Measurements from ENCODE around the gene LRRC10B.
A peak's percentile ranks its signal among the peaks of the same experiment; 100 is the strongest.

Gene LRRC10B

DNA sequence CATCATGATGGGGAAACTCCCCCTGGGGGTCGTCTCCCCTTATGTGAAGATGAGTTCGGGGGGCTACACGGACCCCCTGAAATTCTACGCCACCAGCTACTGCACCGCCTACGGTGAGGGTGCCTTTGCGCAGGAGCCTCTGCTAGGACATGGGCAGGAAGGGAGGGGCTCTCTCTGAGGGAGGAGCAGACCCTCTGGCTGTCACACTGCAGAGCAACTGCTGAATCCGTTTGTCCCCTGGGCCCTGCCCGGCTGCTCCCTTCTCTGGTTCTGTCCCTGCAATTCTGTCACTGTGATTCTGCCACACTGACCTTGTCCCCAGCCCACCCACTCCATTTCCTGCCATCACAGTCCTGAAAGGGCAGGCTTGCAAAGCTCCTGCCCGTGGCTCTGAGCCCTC, 26.7 kb upstream of the LRRC10B start:
- DNase-seq, result no peak
- Histone ChIP-seq H3K14ac (ENCODE audit: low read length) (no peak overlapping the region), H4K12ac (ENCODE audit: low read depth, low read length) (no peak overlapping the region), H2BK12ac (ENCODE audit: low read length) (no peak overlapping the region), H4K8ac (ENCODE audit: low read depth, low read length) (no peak overlapping the region), H3K9me3 (ENCODE audit: insufficient read depth, low read depth, low read length) (peaks cover 2% of the 10 kb centered on the region), H2BK120ac (ENCODE audit: insufficient read depth, low read length, poor library complexity) (no peak overlapping the region), H4K91ac (ENCODE audit: low read depth, low read length) (no peak overlapping the region), H3K23ac (ENCODE audit: low read length) (no peak overlapping the region), H3K4me3 (ENCODE audit: low read depth, low read length) (no peak overlapping the region), H3K27me3 (ENCODE audit: insufficient read depth, low read length) (no peaks in the 10 kb centered on the region), H3K36me3 (ENCODE audit: control insufficient read depth in 1 of 2, insufficient read depth in 2 of 2, low read length in 2 of 2) (no peaks in the 10 kb centered on the region), H3K79me2 (ENCODE audit: control insufficient read depth, insufficient read depth, low read length, poor library complexity) (no peaks in the 10 kb centered on the region), H3K79me1 (ENCODE audit: low read length) (no peaks in the 10 kb centered on the region), H2AK5ac (ENCODE audit: low read length) (peak overlapping the region; percentile 0), H3K9ac (ENCODE audit: low read length) (no peak overlapping the region), H3K4ac (ENCODE audit: low read depth, low read length) (no peak overlapping the region), H3K18ac (ENCODE audit: low read length) (no peak overlapping the region), H2BK5ac (ENCODE audit: low read depth, low read length, poor library complexity) (no peak overlapping the region), H3K27ac (ENCODE audit: low read depth, low read length) (no peak overlapping the region), H3K4me1 (ENCODE audit: control insufficient read depth in 1 of 2, insufficient read depth in 2 of 2, low read length in 2 of 2) (peaks cover 8 to 13% of the 10 kb centered on the region in 2 experiments), H3K4me2 (ENCODE audit: low read length) (no peak overlapping the region), H2AFZ (ENCODE audit: insufficient read depth, low read length, poor library complexity) (no peak overlapping the region)
- no CpG with 5 or more reads among the region's 10 CpGs for WGBS (ENCODE audit: extremely low coverage, insufficient coverage, insufficient read length)

DNA sequence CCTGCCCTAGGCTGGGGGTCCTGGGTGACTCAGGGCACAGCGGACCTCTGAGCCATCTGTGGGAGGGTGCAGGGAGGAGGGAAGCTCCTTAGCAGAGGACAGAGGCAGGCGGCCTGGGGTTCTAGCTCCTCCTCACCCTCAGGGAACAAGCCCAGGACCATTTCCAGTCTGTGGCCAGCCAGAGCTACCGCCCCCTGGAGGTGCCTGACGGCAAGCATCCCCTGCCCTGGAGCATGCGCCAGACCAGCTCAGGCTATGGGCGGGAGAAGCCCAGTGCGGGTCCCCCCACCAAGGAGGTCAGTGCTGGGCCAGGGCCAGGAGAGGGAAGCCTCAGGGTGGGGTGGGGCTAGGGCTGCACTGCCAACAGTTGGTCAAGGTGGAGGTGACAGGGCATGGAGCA, 26.0 kb upstream of the LRRC10B start:
- Histone ChIP-seq H3K27ac (ENCODE audit: low read depth, low read length) (no peak overlapping the region), H3K23ac (ENCODE audit: low read length) (no peak overlapping the region), H3K4me1 (ENCODE audit: control insufficient read depth in 1 of 2, insufficient read depth in 2 of 2, low read length in 2 of 2) (peaks cover 8 to 12% of the 10 kb centered on the region in 2 experiments), H3K79me1 (ENCODE audit: low read length) (no peaks in the 10 kb centered on the region), H3K4me3 (ENCODE audit: low read depth, low read length) (no peak overlapping the region), H4K91ac (ENCODE audit: low read depth, low read length) (no peak overlapping the region), H3K36me3 (ENCODE audit: control insufficient read depth in 1 of 2, insufficient read depth in 2 of 2, low read length in 2 of 2) (no peaks in the 10 kb centered on the region), H2BK120ac (ENCODE audit: insufficient read depth, low read length, poor library complexity) (no peak overlapping the region), H2AK5ac (ENCODE audit: low read length) (no peak overlapping the region), H3K4ac (ENCODE audit: low read depth, low read length) (no peak overlapping the region), H2AFZ (ENCODE audit: insufficient read depth, low read length, poor library complexity) (no peak overlapping the region), H3K9me3 (ENCODE audit: insufficient read depth, low read depth, low read length) (peaks cover 2% of the 10 kb centered on the region), H3K27me3 (ENCODE audit: insufficient read depth, low read length) (no peaks in the 10 kb centered on the region), H3K18ac (ENCODE audit: low read length) (no peak overlapping the region), H3K79me2 (ENCODE audit: control insufficient read depth, insufficient read depth, low read length, poor library complexity) (no peaks in the 10 kb centered on the region), H2BK5ac (ENCODE audit: low read depth, low read length, poor library complexity) (no peak overlapping the region), H4K12ac (ENCODE audit: low read depth, low read length) (no peak overlapping the region), H3K14ac (ENCODE audit: low read length) (no peak overlapping the region), H2BK12ac (ENCODE audit: low read length) (no peak overlapping the region), H4K8ac (ENCODE audit: low read depth, low read length) (no peak overlapping the region), H3K4me2 (ENCODE audit: low read length) (no peak overlapping the region), H3K9ac (ENCODE audit: low read length) (no peak overlapping the region)
- WGBS (ENCODE audit: extremely low coverage, insufficient coverage, insufficient read length), result no CpG with 5 or more reads among the region's 7 CpGs
- peak; percentile 33 to 36 for DNase-seq

DNA sequence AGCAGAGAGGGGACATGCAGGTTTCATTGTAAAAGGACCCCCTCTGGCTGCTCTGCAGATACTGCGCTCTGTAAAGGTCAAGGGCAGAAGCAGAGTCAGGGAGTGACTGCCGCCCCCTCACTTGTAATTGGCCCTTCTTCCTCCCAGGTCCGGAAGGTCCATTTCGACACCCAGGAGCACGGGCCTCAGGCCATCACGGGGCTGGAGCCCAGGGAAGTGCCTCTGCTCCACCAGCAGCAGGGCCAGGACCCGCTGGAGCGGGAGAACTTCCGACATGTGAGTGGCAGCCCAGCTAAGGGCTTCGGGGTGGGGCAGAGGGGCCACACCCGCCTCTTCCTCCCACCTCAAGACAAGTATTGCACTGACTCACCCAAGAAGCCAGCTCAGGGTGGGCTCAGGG, 24.0 kb upstream of the LRRC10B start:
- Histone ChIP-seq H2AK5ac (ENCODE audit: low read length) (no peak overlapping the region), H3K4ac (ENCODE audit: low read depth, low read length) (no peak overlapping the region), H3K4me3 (ENCODE audit: low read depth, low read length) (no peak overlapping the region), H3K9me3 (ENCODE audit: insufficient read depth, low read depth, low read length) (peaks cover 2% of the 10 kb centered on the region), H3K9ac (ENCODE audit: low read length) (no peak overlapping the region), H2BK120ac (ENCODE audit: insufficient read depth, low read length, poor library complexity) (no peak overlapping the region), H3K36me3 (ENCODE audit: control insufficient read depth in 1 of 2, insufficient read depth in 2 of 2, low read length in 2 of 2) (no peaks in the 10 kb centered on the region), H3K4me2 (ENCODE audit: low read length) (no peak overlapping the region), H4K12ac (ENCODE audit: low read depth, low read length) (no peak overlapping the region), H2BK5ac (ENCODE audit: low read depth, low read length, poor library complexity) (no peak overlapping the region), H3K79me2 (ENCODE audit: control insufficient read depth, insufficient read depth, low read length, poor library complexity) (no peaks in the 10 kb centered on the region), H3K27ac (ENCODE audit: low read depth, low read length) (no peak overlapping the region), H3K18ac (ENCODE audit: low read length) (no peak overlapping the region), H4K91ac (ENCODE audit: low read depth, low read length) (no peak overlapping the region), H2AFZ (ENCODE audit: insufficient read depth, low read length, poor library complexity) (no peak overlapping the region), H3K79me1 (ENCODE audit: low read length) (peaks cover 10% of the 10 kb centered on the region), H4K8ac (ENCODE audit: low read depth, low read length) (no peak overlapping the region), H3K4me1 (ENCODE audit: control insufficient read depth in 1 of 2, insufficient read depth in 2 of 2, low read length in 2 of 2) (peaks cover 18 to 20% of the 10 kb centered on the region in 2 experiments), H3K23ac (ENCODE audit: low read length) (no peak overlapping the region), H3K27me3 (ENCODE audit: insufficient read depth, low read length) (no peaks in the 10 kb centered on the region), H3K14ac (ENCODE audit: low read length) (no peak overlapping the region), H2BK12ac (ENCODE audit: low read length) (no peak overlapping the region)
- no CpG with 5 or more reads among the region's 11 CpGs for WGBS (ENCODE audit: extremely low coverage, insufficient coverage, insufficient read length)
- DNase-seq, result peak in 1 of 2 donors; percentile 22

DNA sequence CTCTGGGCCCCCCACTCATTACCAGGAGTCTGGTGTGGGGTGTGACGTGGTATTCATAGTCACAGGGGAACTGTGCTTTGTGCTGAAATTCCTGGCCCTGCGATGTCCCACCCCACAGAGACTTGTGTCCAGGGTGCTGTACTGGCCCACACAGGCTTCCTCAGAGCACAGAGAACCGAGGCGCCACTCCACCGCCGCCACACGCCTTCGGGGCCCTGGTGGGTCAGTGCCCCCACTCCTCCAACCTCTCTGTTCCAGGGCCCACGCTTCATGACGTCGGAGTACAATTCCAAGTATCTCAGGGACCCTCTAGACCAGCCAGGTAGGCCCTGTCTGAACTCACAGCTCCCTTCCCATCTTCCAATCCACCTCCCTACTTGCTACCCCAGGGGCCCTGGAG, 23.5 kb upstream of the LRRC10B start:
- Histone ChIP-seq H3K4me2 (ENCODE audit: low read length) (no peak overlapping the region), H3K9me3 (ENCODE audit: insufficient read depth, low read depth, low read length) (peaks cover 2% of the 10 kb centered on the region), H3K4me3 (ENCODE audit: low read depth, low read length) (no peak overlapping the region), H3K27ac (ENCODE audit: low read depth, low read length) (no peak overlapping the region), H3K79me1 (ENCODE audit: low read length) (peaks cover 12% of the 10 kb centered on the region), H4K12ac (ENCODE audit: low read depth, low read length) (no peak overlapping the region), H2BK120ac (ENCODE audit: insufficient read depth, low read length, poor library complexity) (no peak overlapping the region), H2AFZ (ENCODE audit: insufficient read depth, low read length, poor library complexity) (no peak overlapping the region), H4K8ac (ENCODE audit: low read depth, low read length) (no peak overlapping the region), H2AK5ac (ENCODE audit: low read length) (no peak overlapping the region), H3K4ac (ENCODE audit: low read depth, low read length) (no peak overlapping the region), H3K79me2 (ENCODE audit: control insufficient read depth, insufficient read depth, low read length, poor library complexity) (no peaks in the 10 kb centered on the region), H2BK5ac (ENCODE audit: low read depth, low read length, poor library complexity) (no peak overlapping the region), H3K23ac (ENCODE audit: low read length) (no peak overlapping the region), H2BK12ac (ENCODE audit: low read length) (no peak overlapping the region), H3K4me1 (ENCODE audit: control insufficient read depth in 1 of 2, insufficient read depth in 2 of 2, low read length in 2 of 2) (peaks cover 24 to 25% of the 10 kb centered on the region in 2 experiments), H3K18ac (ENCODE audit: low read length) (no peak overlapping the region), H3K36me3 (ENCODE audit: control insufficient read depth in 1 of 2, insufficient read depth in 2 of 2, low read length in 2 of 2) (no peaks in the 10 kb centered on the region), H4K91ac (ENCODE audit: low read depth, low read length) (no peak overlapping the region), H3K14ac (ENCODE audit: low read length) (no peak overlapping the region), H3K9ac (ENCODE audit: low read length) (no peak overlapping the region), H3K27me3 (ENCODE audit: insufficient read depth, low read length) (no peaks in the 10 kb centered on the region)
- WGBS (ENCODE audit: extremely low coverage, insufficient coverage, insufficient read length), result no CpG with 5 or more reads among the region's 11 CpGs
- DNase-seq, result no peak

All from trophoblast cell (in vitro differentiated cells and primary cell).